ENCODE measurements around the gene ODC1.
"Not testable (repeated sequence)": the region's sequence is repeated elsewhere in the genome, so short reads cannot be mapped to it uniquely, and the experiment has no call there.

Gene ODC1

GRCh38 chr2:10478298-10478625, 30.1 kb upstream of the ODC1 start:
- DNase-seq (ENCODE audit: low spot score): no peak

- no peak for DNase-seq (ENCODE audit: low spot score)
These were observed 29.5 kb upstream of the ODC1 start for GRCh38 chr2:10477443-10478297.

DNA sequence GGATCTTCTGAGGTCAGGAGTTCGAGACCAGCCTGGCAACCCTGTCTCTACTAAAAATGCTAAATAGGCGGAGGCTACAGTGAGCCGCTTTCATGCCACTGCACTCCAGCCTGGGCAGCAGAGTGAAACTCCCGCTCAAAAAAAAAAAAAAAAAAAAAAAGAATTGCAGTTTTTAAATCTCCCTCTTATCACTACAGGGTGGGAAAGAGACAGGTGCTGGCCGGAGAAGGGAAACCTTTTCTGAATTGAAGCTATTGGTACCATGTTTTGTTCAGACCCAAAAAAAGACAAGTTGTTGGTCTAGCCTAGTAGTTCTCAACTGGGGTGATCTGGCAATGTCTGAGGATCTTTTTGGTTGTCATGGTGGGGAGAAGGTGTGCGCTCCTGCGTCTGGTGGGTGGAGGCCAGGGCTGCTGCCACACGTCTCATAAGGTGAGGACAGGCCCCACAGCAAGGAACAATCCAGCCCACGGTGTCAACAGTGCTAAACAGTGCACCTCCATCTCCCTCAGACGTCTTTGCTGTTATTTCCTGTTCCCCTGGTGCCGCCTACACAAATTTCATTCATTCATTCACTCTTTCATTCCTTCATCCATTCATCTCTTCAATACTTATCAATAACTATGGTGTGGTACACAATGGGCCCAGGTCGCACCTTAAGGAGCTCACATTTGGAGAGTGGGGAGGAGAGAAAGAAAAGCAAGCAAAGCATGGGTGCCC, 28.8 kb upstream of the ODC1 start:
- DNase-seq (ENCODE audit: low spot score): no peak

GRCh38 chr2:10475811-10476660, 27.9 kb upstream of the ODC1 start:
- DNase-seq (ENCODE audit: low spot score): no peak

DNA sequence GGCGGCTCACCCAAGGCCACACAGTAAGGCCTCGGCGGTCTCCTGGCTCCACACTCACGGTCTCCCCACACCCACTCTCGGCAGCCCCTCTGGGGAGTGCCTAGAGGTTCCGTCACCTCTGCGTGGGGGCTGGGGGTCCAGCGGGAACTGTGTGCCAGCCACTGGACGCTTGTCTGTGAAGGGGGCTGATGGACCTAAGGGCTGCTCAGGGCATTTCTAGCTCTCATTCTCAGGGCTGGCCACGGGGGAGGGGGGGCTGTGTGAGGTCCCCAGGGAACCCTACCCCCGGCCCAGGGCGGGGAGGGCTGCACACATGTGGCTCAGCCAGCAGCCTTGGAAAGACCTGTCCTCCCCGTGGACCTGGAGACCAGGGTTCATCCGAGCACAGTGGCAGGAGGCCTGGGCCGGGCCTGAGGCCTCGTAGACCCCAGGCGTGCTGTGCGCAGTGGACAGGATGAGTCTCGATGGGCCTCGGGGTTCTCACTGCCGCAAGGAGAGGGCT, 27.1 kb upstream of the ODC1 start:
- DNase-seq (ENCODE audit: low spot score): no peak

GRCh38 chr2:10473121-10473756, 25.1 kb upstream of the ODC1 start:
- no peak for DNase-seq (ENCODE audit: low spot score)

- no peak for DNase-seq (ENCODE audit: low spot score)
These were observed 23.8 kb upstream of the ODC1 start for GRCh38 chr2:10471955-10472354.

- no peak for DNase-seq (ENCODE audit: low spot score)
These were observed 23.0 kb upstream of the ODC1 start for GRCh38 chr2:10471046-10471571.

DNA sequence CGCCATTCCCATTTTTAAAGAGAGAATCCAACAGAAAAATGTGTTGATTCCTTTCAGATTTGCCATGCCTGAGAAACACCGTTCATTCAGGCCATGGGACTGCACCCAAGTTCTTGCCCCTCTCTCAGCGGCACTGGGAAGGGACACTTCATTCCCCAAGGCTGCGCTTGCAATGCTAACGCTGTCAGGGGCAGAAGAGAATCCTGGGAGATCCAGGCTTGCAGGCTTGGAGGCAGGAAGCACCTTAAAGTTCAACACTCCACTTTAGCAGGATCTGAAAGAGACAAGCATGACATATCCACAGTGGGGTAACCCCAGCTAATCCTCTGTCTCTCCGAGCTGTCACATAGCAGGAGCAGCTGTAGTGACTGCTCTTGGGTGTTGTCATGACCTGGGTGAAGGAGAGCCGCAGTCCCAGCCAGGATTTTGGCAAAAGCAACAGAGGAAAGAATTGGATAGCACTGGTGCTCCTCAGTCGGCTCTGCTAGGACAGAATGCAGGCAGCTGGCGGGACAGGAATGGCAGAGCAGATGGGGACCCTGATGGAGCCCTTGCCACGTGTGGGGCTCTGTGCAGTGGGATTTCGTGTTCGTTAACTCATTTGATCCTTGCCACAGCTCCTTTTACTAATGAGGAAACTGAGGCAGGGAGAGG, 22.0 kb upstream of the ODC1 start:
- DNase-seq (ENCODE audit: low spot score): no peak

DNA sequence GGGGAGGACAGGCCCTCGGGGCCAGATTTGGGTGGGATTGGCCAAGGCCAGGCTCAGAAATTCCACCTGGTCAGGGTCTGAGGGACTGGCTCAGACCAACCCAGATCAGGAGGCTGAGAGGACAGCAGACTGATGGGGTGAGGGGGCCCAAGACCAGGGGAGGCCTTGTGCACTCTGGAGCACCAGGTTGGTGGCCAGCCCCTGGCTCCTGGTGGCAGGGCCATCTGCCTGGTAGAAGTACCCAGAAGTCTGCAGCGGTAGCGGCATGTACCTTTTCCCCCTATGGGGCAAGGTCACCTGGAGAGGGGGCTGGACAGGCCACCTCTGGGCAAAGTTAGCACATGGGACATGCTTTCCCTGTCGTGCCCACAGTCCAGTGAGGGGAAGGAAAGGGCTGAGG, 21.2 kb upstream of the ODC1 start:
- DNase-seq (ENCODE audit: low spot score): no peak

GRCh38 chr2:10467401-10467800, 19.3 kb upstream of the ODC1 start:
- DNase-seq (ENCODE audit: low spot score): no peak

- DNase-seq (ENCODE audit: low spot score): no peak
These were observed 18.7 kb upstream of the ODC1 start for GRCh38 chr2:10466801-10467200.

GRCh38 chr2:10465910-10466309, 17.8 kb upstream of the ODC1 start:
- DNase-seq (ENCODE audit: low spot score): no peak

DNA sequence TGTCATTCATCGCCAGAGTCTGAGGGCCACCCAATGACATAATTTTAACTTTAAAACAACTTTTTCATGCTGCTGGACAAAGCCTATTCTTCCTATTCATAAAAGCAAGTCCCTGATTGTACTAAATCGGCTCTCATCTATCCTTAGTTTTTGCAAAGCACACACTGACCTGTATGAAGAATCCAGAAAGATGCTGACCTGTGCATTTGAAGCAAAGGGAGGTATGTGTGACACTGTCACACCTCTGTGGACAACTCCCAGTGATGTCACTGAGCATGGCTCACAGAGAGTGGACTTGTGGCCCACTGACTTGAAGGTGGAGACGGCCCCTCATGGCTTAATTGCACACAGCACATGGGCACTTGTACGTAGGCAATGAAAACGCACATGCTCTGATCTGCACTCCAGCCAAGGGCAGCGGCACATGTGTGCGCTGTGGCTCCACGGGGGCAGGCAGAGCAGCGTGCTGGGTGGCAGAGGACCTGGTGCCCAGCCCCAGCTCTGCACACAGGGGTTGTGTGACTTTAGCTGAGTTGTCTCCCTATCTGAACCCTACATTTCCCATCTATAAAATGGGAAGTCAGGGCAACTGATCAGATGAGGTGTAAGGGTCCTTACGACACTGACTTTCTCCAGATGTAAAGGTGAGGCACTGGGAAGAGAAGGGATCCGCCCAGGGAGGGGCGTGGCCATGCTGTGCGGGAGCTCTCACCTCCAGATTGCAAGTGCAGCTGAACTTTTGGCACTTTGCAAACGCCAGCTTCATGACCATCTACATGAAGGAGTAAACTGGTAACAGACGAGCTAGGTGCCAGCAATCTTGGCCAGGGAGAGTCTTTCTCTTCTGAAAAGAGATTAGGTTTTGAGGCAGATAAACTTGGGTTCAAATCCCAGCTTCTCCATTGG, 14.3 kb upstream of the ODC1 start:
- no peak for DNase-seq (ENCODE audit: low spot score)

DNA sequence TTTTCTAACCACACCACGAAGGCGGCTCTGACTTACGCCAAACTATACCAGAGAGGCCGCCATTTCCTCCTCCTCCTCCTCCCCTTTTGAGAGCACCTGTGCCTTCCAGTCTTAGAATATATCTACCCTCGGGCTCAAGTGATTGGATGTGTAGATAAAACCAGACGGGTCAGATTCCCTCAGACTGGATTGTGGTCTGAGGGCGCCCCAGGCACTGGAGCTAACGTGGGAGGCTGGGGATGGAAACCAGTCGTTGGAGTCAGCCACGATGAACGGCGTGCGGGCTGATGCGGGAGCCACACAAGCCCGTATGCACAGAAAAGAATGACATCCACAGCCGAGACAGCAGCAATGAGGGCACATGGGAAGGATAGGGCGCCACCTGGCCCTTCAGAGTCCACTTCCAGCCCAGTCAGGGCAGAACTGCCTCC, 12.3 kb upstream of the ODC1 start:
- DNase-seq (ENCODE audit: low spot score): no peak

GRCh38 chr2:10457846-10458598, 9.9 kb upstream of the ODC1 start:
- DNase-seq (ENCODE audit: low spot score): no peak

GRCh38 chr2:10457195-10457594, 9.1 kb upstream of the ODC1 start:
- not testable (repeated sequence) for DNase-seq (ENCODE audit: low spot score)

GRCh38 chr2:10454505-10454904, 6.4 kb upstream of the ODC1 start:
- DNase-seq (ENCODE audit: low spot score): no peak

DNA sequence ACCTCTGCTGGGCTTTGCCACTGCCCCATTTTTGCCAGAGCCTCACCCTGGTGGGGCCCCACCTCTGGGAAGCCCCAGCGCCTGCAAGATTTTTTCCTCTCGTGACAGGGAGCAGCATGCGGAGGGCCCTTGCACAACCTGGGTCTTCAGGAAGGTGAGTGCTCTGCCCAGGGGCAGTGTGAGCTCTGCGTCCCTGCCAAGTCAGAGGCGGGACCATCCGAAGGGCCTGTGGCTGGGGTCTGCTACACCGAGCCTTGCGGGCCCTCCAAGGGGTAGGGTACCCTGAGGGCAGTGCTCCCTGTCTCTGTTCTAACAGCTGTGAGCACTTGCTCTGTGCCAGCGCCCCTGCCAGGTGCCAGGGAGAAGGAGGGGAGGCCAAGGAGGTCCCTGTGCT, 5.8 kb upstream of the ODC1 start:
- no peak for DNase-seq (ENCODE audit: low spot score)

All from hematopoietic multipotent progenitor cell treated with erythropoietin and hydrocortisone succinate and interleukin-3 and kit ligand, for 17 days (in vitro differentiated cells).